ENCODE measurements around the gene LRRC49. TPM values are rescaled to one million over a fixed set of nuclear protein-coding genes. Genes with fewer than 3 reads are reported as not detected.

LRRC49 gene
- total and polyA plus RNA-seq, 2 donors (not counting 3 experiments of a cell fraction or from before 2014, with no cell fraction given): 3.0 to 6.6 TPM

DNA sequence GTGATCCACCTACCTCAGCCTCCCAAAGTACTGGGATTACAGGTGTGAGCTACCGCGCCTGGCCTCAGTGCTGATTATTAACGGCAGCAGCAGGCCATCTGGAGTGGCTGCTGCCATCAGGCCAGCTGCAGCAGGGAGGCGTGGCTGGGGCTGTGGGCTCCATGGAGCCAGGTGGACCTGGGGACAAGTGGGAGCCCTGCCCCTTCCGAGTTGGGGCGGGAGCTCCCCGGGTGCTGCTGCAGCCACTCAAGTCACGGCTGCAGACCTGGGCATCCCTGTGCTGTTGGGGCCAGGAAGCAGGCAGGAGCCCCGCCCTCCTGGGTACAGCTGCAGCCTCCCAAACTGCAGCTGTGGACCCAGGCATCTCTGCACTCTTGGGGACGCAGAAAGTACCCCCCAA is 23.9 kb downstream of the LRRC49 start:
- ChIA-PET CTCF (no interaction called here), POLR2A (no interaction called here)
- H3K4me2 ChIP-seq (ENCODE audit: insufficient read depth, low read length): no peak overlapping the region
- dilution Hi-C loops (cut with MboI; ENCODE audit: extremely low pct_ligation_motif_present, low sequenced_read_pairs) (no loop called here), intact Hi-C loops (cut with micrococcal nuclease) (no loop called here)
- TF ChIP-seq POLR2AphosphoS5 (IDR thresholded peaks at IDR 0.05; ENCODE audit: insufficient read depth, low read depth, low read length) (no peak), POLR2A (IDR thresholded peaks at IDR 0.05; ENCODE audit: low read depth, low read length) (no peak), EZH2 (IDR thresholded peaks at IDR 0.05; ENCODE audit: borderline replicate concordance, low read depth, low read length, severe bottlenecking) (no peak)
- TF ChIP-seq, protein P1, sequence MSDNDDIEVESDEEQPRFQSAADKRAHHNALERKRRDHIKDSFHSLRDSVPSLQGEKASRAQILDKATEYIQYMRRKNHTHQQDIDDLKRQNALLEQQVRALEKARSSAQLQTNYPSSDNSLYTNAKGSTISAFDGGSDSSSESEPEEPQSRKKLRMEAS (IDR thresholded peaks at IDR 0.05; ENCODE audit: insufficient read depth, insufficient read length): no peak
- H3K79me2 ChIP-seq (ENCODE audit: control insufficient read depth, insufficient read depth, low read length): no peaks in the 10 kb centered on the region
- H3K9me1 ChIP-seq (replicated peaks; ENCODE audit: control insufficient read depth, extremely low read depth, insufficient read depth, low read length): no peaks in the 10 kb centered on the region
- no peak overlapping the region for H3K9ac ChIP-seq (replicated peaks; ENCODE audit: extremely low read depth, insufficient read depth, low read length)
- no peaks in the 10 kb centered on the region for H3K36me3 ChIP-seq (ENCODE audit: control insufficient read depth in 2 of 2, extremely low read depth in 1 of 2, insufficient read depth in 2 of 2, low read length in 2 of 2)
- BruUV-seq (replicated peaks): no TSS peak
- peaks cover 2% of the 10 kb centered on the region for H3K4me1 ChIP-seq (ENCODE audit: control insufficient read depth, extremely low read depth, insufficient read depth, low read length)
- no peaks in the 10 kb centered on the region for H3K27me3 ChIP-seq (ENCODE audit: control insufficient read depth in 2 of 2, insufficient read depth in 2 of 2, low read length in 2 of 2)
- H4K20me1 ChIP-seq (replicated peaks; ENCODE audit: control insufficient read depth, extremely low read depth, insufficient read depth, low read length): no peaks in the 10 kb centered on the region
- DNase-seq (ENCODE audit: low read depth, low spot score) (no peak), FAIRE-seq (no peak)
- no peak overlapping the region for H3K27ac ChIP-seq (ENCODE audit: insufficient read depth, low read depth, low read length)
- no peak overlapping the region for H3K4me3 ChIP-seq (replicated peaks in 1 of 3; ENCODE audit: insufficient read depth in 1 of 3, low read depth in 1 of 3, low read length in 3 of 3)
- no peaks in the 10 kb centered on the region for H3K9me3 ChIP-seq (replicated peaks; ENCODE audit: control insufficient read depth, insufficient read depth, low read length)
- no peak overlapping the region for H2AFZ ChIP-seq (ENCODE audit: low read depth, low read length)

DNA sequence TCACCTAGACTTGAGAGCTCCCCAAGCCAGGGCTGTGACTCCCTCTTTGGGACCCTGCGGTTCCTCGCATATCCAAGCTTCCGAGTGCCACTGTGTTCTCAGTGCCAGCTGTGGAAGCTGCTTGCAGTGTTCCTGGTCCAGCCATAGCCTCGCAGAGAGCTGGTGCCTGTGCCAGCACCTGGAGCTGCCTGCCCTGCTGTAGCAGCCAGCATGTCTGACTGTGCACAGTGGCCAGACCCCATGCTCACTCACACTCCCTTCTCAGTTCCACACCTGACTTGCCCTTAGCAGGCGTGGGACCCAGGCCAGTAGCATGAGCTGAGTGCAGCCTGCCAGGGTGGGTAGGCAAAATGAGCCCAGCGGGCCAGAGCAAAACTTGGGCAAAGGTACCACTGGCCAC is 25.3 kb downstream of the LRRC49 start:
- no peak overlapping the region for H3K9ac ChIP-seq (replicated peaks; ENCODE audit: extremely low read depth, insufficient read depth, low read length)
- no peak for TF ChIP-seq MYC (IDR thresholded peaks at IDR 0.05; ENCODE audit: low read depth, low read length)
- POLR2A ChIA-PET: no interaction called here
- H3K27ac ChIP-seq (ENCODE audit: insufficient read depth, low read depth, low read length): no peak overlapping the region
- dilution Hi-C loops (cut with MboI; ENCODE audit: extremely low pct_ligation_motif_present, low sequenced_read_pairs) (no loop called here), intact Hi-C loops (cut with micrococcal nuclease) (no loop called here)
- no TSS peak for BruUV-seq (replicated peaks)
- H3K79me2 ChIP-seq (ENCODE audit: control insufficient read depth, insufficient read depth, low read length): no peaks in the 10 kb centered on the region
- FAIRE-seq (no peak), DNase-seq (ENCODE audit: low read depth, low spot score) (no peak)
- H3K4me2 ChIP-seq (ENCODE audit: insufficient read depth, low read length): no peak overlapping the region
- no peaks in the 10 kb centered on the region for H3K9me1 ChIP-seq (replicated peaks; ENCODE audit: control insufficient read depth, extremely low read depth, insufficient read depth, low read length)
- H2AFZ ChIP-seq (ENCODE audit: low read depth, low read length): no peak overlapping the region
- CTCF ChIA-PET: interaction anchor here (0.7 to 1.8 kb wide), 4 partner anchors 12 to 825 kb away, joined by 3 to 5 read pairs (median 4); partner anchors contain the start of genes LRRC49 and THAP10
- H4K20me1 ChIP-seq (replicated peaks; ENCODE audit: control insufficient read depth, extremely low read depth, insufficient read depth, low read length): no peaks in the 10 kb centered on the region
- H3K9me3 ChIP-seq (replicated peaks; ENCODE audit: control insufficient read depth, insufficient read depth, low read length): no peaks in the 10 kb centered on the region
- H3K4me3 ChIP-seq (replicated peaks in 1 of 3; ENCODE audit: insufficient read depth in 1 of 3, low read depth in 1 of 3, low read length in 3 of 3): no peak overlapping the region
- no peaks in the 10 kb centered on the region for H3K27me3 ChIP-seq (ENCODE audit: control insufficient read depth in 2 of 2, insufficient read depth in 2 of 2, low read length in 2 of 2)
- peaks cover 2% of the 10 kb centered on the region for H3K4me1 ChIP-seq (ENCODE audit: control insufficient read depth, extremely low read depth, insufficient read depth, low read length)
- H3K36me3 ChIP-seq (ENCODE audit: control insufficient read depth in 2 of 2, extremely low read depth in 1 of 2, insufficient read depth in 2 of 2, low read length in 2 of 2): no peaks in the 10 kb centered on the region
